ENCODE measurements around the gene GRIN2C.

DNA sequence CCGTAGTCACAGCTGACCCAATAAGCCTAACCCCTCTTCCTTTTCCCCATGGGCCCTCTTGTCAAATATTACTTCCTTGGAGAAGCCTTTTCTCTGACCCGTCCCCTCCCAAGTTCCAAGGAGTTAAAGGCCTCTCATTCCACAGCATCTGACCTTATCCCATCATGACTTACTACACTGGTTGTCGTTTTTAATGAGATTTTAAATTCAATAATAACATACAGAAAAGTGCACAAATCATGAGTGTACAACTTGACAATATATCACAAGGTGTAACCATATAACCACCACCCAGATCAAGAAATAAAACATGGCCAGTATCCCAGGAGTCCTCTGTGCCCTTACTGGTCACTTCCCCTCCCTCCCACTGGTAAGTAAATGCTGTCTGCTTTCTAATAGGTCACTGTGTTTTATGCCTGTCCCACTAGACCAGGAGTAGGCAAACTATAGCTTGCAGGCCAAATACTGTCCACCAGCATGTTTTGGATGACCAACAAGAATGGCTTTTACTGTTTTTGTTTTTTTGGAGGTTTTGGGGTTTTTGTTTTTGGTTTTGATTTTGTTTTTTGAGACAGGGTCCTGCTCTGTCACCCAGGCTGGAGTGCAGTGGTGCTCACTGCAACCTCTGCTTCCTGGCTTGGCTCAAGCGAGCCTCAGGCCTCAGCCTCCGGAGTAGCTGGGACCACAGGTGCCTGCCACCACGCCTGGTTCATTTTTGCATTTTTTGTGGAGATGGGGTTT is 14.4 kb upstream of the GRIN2C start:
- TF ChIP-seq CTCF (IDR thresholded peaks at IDR 0.05; ENCODE audit: low read depth, low read length) (no peak), EZH2phosphoT487 (IDR thresholded peaks at IDR 0.05; ENCODE audit: low read depth) (no peak)

All from OCI-LY3 (cell line).